HG02588 (cell line): ENCODE results near the gene NHEJ1.

Experiments
- ATAC-seq: cut with Tn5 transposase; IDR thresholded peaks from one replicate; pipeline ENCODE4 v1.9.1; 2021; ENCODE audit warnings: mild to moderate bottlenecking, moderate library complexity; ENCODE audit not compliant: unreplicated experiment

The NHEJ1 gene

DNA sequence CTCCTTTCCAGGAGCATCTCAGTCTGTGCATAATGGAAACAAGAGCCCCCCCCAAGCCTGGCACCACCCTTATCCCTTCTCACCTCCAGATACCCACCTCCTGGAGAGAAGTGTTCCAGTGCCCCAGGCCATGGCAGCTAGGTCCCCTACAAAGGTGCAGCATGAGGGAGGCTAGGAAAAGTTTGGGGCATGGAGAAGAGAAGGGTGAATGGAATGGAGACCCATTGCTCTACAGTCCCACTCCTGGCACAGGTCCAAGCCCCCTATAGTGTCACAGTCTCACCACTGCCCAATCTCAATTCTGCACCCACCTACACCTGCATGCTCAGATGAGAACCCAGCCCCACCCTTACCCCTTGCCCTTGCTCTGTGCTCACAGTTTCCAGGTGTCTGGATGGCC lies 8.3 kb upstream of the NHEJ1 start:
- no peak for ATAC-seq

DNA sequence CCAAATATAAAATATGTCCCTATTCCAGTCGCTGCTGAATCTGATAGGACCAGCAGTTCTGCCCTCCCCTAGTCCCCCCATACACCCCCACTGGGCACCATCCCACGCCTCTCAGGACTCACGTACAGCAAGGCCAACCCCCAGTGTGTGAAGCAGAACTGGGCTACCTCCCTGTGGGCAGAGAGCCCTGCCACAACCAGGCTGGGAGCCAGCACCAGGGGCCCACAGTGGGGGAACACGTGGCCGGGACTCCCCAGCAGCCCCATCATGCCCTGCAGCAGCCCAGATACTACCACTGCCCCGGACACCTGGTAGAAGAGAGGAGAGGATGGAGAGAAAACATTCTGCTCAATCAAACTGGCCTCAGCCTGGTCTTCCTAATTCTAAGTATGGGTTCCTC lies 7.9 kb upstream of the NHEJ1 start:
- ATAC-seq: no peak

DNA sequence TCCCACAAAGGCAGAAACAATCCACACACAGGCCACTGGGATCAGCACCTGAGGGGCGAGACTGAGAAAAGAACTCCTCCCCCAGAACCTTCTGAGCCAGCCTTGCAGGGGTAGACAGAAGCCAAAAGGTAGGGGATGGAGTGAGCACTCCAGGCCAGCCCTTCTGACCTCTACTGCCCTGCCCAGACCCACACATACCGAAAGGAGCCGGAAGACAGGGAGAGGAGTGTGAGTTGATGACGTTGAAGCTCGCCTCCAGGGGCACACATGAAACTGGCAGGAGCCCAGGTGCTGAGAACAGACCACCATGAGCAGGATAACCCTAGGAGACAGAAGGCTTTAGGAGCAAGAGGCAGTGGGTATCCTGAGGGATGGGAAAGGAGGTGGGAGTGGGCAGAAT lies 7.4 kb upstream of the NHEJ1 start:
- ATAC-seq: no peak

DNA sequence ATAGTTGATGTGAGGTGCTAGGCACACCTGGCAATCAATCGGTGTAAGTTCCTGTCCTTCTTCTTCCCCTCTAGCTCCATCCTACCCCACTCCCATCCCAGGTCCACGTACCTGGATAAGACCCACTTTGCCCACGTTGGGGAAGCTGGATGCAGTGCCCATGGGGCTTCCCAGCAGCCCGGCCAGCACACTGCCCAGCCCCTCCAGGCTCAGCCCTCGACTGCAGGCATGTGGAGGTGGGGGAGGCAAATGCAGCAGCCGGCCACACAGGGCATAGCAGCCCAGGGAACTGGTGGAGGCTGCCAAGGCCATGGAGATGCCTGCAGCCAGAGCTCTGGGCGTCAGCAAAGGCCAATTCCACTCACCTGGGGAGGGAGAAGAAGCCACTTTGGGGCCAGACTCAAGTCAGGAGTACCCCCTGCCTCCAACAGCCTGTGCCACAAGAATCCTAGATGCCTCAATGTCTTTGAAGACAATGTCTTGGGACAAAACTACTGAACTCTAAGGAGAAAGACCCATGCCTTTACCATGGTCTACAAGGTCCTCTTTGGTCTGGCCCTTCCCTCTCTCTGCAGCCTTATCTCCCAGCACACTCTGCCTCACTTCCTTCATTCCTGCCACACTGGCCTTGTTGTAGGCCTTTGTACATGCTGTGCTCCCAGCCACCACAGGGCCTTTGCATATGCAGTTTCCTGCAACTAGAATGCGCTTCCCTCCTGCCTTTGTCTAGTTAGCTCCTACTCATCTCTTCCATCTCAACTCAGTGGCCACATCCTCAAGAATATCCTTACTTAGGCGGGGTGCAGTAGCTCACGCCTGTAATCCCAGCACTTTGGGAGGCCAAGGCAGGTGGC lies 4.7 kb upstream of the NHEJ1 start:
- ATAC-seq: no peak

DNA sequence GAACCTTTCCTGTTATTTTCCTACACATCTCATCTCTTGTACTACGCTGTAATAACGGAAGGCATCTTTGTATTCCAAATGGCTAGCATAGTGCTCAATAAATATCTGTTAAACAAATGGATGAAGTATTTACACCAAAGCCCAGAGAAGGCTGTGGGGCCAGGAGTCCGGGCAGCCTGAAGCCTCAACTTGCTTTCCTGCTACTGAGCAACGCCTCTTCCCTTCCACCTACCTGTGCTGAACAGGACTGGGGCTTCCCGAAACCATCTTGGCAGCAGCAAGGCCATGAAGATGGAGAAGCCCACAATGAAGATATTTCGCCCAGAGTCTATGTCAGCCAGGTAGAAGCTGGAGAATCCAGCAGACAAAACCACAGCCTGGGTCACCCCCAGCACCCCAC lies 2.5 kb upstream of the NHEJ1 start:
- no peak for ATAC-seq

DNA sequence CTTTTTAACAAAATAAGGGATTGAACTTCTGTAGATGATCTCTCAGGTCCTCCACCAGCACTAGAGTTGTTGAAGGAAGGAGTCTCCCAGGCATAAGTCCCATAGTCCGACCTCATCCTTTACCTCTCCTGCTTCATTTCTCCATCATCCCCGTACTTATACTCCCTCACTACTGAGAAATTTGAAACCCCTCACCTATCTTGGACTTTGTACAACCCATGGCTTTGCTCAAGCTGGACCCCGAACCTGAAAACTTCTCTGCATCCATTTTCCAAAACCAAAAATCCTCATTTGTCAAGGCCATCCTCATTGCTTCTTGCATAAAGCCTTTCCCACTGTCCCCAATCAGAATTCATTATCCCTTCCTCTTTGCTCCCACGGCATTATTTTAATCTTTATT lies 482 bp upstream of the NHEJ1 start:
- no peak for ATAC-seq

DNA sequence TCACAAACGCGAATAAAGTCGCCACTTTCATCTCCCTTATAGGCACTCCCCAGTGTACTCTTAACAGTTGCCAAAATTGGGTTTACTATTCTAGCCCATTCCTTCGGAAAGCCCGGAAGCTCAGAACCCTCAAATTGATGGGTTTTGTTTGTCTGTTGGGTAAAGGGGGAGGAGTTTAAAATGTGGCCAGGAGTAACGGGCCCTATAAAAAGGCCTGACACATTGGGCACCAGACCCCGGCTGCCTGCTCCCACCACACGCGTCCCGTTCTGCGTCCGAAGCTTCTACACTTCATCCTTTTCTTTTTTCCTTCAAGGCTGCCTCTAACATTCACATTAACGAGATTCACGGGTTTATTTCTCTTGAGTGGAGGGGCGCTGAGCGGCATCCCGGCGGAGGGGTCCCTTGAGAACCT lies 837 bp downstream of the NHEJ1 start:
- ATAC-seq: no peak

DNA sequence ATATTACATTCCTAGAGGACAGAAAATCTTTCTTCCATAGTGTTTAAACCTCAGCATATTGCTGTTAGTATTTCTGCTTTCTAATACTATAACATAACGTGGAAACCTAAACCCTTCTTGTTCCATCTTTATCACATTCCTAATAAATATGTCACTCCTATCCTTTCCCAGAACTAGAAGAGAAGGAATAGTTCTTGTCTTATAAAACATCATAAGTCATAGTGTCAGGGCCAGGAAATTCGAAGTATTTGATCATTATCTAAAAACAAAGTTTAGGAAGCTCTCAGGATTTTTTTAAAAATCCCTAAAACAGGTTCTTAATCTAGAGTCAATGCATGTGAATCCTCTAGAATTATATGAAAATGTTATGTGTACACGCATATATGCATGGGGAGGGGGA lies 2.0 kb downstream of the NHEJ1 start:
- ATAC-seq: no peak

DNA sequence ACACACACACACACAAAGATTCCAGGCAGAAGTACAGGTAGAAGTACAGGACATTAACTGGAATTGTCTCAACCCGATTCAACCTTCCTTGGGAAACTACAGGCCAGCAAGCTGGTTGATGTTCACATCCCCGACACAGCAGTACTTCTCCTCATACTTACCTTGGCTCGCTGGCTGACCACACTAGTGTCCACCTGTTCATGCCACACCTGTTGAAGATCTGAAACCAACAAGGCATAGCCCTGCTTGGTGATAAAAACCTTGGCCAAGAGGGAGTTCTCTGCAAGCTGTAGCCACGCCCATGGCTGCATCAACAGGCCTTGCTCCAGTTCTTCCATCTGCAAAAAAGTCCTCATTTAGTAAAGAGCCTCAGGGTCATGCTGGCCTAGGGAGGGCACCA lies 2.6 kb downstream of the NHEJ1 start:
- no peak for ATAC-seq

DNA sequence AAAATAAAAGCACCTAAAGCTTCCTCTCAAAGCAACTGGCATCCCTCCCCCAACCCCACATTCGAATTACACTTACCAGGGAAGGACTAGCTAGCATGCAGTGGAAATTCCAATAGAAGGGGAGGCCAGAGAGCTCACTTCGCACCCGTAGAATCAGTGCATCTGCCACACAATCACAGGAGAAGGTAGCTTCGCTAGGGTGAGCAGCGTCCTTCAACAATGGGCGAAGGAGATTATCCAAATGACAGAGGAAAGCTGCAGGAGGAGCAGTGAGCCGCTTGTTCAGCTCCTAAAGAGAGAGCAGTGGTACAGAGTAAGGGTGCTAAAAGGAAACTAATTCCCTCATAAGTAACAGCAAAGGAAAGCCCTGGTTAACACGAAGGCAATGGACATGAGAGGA lies 3.2 kb downstream of the NHEJ1 start:
- no peak for ATAC-seq

DNA sequence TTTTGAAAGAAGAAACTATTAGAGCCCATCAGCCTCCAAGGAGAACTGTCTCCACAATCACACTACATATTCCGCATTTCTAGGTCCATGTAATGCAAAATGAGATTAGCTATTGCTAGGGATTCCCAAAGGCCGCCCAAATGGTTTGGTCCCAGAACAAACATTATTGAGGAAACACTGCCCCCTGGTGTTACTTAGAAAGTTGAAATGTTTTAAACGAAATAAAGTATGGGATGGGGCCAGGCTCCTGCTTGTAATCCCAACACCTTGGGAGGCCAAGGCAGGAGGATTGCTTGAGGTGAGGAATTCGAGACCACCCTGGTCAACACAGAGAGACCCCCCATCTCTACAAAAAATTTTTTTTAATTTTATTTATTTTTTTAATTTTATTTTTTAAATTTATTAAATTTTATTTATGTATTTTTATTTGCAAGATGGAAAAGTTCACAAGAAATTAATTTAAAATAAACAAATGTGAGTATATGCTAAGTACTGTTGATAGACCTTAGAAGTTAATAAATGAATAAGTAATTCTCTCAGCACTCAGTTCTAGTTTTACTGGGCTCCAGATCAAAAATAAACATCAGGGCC lies 5.5 kb downstream of the NHEJ1 start:
- no peak for ATAC-seq

DNA sequence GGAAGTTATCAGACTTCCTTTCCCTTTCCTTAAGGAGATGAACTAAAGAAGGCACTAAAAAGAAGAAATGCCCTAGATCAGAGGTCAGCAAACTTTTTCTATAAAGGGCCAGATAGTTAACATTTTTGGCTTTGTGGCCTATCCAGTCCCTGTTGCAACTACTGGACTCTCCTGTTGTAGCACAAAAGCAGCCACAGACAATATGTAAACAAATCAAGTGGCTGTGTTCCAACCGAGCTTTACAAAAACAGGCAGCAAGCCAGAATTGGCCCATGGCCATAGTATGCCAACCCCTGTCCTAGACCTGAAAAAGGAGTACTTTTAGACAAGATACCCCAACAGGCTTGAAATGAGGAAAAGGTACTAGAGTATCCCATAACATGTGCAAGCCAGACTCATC lies 10.9 kb downstream of the NHEJ1 start:
- no peak for ATAC-seq

DNA sequence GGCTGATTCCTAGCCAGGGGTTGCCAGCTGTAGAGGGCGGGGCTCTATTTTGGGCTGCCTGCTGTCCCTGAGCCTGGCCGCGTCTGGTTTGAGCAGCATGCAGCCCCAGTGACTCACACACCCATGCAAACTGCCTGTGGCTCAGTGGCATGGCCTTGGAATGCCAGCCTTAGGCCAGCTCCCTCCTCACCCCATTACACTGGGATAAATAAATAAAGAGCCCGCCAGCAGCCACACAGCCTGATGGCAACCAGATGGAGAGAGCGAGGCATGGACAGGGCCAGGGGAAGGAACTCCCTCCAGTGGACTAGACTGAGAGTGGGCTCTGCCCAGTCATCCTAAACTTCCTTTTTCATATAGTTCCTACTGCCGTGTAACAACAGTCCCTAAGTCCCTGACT lies 18.3 kb downstream of the NHEJ1 start:
- no peak for ATAC-seq

DNA sequence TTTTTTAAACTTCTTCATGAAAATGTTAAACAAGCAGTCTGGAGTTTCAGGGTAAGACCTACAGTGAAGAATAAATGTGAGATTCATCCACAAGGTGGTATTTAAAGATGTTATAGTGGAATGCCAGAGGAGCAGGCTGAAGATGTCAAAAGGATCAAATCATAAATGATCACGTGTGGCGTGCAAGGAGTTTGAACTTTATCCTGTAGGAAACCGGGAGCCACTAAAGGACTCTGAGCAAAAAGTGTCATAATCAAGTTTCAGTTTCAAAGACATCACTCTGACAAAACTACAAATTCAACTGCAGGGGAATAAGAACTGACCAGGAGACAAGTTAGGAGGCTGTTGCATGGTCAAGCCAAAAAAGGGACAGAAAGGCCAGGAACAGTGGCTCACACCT lies 19.9 kb downstream of the NHEJ1 start:
- no peak for ATAC-seq

DNA sequence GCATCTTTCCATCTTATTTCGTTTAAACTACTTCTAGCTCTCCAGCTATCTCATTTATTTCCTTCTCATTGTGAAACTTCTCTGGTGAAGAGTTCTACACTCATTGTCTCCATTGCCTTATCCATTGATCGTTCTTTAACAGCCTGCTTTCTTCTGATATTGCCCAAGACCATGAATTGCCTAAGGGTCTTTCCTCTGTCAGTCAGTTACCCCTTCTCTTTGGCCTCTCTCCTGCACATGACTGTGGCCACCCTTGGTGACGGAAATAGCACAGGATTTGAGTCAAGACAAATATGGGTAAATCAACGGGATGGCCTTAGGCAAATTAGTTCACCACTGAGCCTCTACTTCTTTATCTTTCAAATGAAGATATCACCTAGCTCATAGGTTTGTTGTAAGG lies 26.6 kb downstream of the NHEJ1 start:
- ATAC-seq: no peak

DNA sequence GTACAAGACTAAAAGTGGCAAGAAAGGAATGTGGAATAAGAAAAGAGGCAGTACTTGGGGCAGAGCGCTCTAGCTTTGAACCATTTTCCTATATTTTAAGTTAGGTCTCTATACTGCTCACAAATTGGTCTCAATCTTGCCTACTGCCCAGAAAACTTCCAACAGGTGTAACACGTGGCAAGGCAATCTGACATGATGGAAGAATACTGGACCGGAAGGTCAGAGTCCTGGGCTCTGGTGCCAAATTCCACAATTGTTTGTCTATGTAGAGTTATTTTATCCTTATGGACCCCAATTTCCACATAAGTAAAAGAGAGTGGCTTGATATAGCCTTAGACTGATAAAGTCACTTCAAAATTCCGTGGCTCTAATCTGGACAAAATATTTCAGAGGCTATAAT lies 28.9 kb downstream of the NHEJ1 start:
- ATAC-seq: no peak

DNA sequence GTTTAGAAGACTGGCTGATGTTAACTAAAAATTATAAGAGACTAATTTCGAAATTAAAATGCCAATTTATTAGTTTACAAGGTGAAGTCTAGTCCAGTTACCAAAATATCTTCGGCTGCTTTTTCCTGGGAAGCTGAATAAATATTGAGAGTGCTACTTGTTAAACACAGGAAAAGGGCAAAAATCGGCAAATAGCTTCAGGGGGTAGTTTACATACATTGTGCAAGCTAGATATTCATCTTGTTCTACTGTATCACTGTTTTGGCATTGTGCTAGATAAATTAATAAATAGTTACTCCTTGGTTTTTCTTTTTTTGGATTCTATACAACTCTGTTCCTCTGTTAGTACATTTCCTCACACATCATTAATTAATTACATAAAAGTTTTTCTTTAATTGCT lies 29.3 kb downstream of the NHEJ1 start:
- no peak for ATAC-seq

DNA sequence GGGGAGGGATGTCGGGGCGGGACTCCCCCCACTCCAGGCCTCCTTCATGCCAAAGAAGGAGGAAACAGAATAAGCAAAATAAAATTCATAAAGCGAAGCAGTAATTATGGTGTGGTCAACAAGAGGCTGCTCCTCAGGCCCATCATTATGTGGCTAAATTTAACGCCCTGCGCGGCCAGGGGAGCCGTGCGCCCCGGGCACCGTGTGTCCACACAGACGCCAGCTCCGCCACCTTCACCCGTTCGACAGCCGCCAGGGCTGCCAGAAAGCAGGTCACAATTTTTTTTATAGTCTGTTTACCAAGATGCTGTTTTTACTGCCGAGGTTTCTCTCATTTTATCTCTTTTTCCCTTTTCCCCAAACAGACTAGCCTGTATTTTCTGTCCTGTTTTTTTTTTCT lies 31.0 kb downstream of the NHEJ1 start:
- no peak for ATAC-seq

DNA sequence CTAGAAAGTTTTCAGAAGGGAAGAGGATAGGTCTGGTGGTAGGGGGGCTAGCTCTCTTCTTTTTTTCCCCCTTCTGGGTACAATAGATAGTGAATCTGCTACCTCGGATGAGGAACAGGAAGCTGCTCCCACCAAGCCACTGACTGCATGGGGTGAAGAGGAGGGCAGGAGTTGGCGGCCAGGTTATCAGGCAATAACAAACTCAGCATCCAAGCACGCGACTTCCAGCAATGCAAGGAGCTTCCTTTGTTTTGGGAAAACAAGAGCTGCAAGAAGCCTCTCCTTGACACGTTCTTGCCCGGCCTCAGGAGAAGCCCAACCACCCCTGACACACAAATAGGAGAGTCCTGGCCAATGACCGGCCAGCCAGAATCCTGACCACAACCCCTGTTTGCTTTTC lies 32.2 kb downstream of the NHEJ1 start:
- ATAC-seq: no peak

DNA sequence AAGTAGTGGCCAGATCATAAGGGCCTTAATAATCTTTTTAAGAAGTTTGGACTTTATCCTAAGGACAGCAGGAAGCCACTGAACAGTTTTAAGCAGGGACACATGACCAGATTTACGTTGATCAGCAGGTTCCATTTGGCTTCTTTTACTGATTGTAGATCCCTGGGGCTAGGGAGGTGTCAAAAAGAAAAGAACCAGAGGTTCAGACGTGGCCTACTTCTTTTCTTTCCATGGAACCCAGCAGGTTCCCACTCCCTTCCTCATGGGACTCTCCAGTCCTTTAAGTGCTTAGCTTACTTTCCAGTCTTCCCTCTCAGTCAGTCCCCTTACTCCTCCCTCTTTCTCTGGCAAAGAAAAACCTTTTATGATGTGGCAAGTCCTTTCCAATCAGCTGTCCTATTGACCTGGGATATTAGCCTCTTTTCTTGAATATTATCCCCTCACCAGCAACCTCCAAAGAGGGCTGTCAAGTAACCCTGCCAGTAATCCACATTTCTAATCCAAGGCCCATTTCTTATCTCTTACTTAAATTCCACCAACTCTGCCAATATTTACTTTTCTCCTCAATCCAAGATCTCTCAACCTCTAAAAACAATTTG lies 33.5 kb downstream of the NHEJ1 start:
- ATAC-seq: no peak

DNA sequence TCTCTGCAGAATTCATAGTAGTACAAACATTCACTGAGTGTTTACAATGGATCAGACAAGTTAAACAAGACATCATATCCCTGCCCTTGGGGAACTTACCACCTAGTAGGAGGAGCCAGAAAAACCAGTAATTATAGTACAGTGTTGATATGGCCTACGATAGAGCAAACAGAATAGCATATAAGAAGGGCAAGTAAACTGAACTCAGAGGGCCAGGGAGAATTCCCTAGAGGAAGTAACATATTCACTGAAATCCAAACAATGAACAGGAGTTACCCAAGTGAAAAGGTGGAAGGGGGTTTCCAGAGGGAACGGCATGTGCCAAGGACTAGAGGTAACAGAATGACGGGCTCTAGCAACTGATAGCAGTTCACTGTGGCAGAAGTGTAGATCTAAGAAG lies 34.1 kb downstream of the NHEJ1 start:
- no peak for ATAC-seq

DNA sequence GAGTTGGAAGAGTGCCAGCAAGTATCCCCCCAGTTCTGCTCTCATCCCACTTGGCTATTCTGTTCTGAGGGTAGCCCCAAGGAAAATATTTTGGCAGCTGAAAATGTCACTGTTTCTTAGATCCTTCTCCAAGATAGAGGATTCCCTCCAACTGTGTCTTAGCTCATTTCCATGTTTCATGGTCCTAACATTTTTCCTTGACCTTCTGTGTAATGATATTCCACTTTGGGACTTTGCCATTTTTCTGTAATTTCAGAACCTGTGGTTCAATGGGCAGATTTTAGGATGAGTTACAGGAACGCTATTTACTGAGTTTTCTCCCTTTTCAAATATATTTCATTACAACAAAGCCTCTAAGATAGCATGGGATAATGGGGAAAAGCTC lies 34.7 kb downstream of the NHEJ1 start:
- ATAC-seq: no peak
